Measurements from ENCODE around the gene FAM168A.
"Not testable (repeated sequence)": the region's sequence is repeated elsewhere in the genome, so short reads cannot be mapped to it uniquely, and the experiment has no call there.

GRCh38 chr11:73571982-73572381 lies 25.9 kb downstream of the FAM168A start:
- TF ChIP-seq, protein P1, sequence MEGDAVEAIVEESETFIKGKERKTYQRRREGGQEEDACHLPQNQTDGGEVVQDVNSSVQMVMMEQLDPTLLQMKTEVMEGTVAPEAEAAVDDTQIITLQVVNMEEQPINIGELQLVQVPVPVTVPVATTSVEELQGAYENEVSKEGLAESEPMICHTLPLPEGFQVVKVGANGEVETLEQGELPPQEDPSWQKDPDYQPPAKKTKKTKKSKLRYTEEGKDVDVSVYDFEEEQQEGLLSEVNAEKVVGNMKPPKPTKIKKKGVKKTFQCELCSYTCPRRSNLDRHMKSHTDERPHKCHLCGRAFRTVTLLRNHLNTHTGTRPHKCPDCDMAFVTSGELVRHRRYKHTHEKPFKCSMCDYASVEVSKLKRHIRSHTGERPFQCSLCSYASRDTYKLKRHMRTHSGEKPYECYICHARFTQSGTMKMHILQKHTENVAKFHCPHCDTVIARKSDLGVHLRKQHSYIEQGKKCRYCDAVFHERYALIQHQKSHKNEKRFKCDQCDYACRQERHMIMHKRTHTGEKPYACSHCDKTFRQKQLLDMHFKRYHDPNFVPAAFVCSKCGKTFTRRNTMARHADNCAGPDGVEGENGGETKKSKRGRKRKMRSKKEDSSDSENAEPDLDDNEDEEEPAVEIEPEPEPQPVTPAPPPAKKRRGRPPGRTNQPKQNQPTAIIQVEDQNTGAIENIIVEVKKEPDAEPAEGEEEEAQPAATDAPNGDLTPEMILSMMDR (IDR thresholded peaks at IDR 0.05), result not testable (repeated sequence)
- TF ChIP-seq POLR2A (IDR thresholded peaks at IDR 0.05), result not testable (repeated sequence)

Measured in lower leg skin (tissue), 3 donors.